Measurements from ENCODE around the gene FHIT.

FHIT gene

DNA sequence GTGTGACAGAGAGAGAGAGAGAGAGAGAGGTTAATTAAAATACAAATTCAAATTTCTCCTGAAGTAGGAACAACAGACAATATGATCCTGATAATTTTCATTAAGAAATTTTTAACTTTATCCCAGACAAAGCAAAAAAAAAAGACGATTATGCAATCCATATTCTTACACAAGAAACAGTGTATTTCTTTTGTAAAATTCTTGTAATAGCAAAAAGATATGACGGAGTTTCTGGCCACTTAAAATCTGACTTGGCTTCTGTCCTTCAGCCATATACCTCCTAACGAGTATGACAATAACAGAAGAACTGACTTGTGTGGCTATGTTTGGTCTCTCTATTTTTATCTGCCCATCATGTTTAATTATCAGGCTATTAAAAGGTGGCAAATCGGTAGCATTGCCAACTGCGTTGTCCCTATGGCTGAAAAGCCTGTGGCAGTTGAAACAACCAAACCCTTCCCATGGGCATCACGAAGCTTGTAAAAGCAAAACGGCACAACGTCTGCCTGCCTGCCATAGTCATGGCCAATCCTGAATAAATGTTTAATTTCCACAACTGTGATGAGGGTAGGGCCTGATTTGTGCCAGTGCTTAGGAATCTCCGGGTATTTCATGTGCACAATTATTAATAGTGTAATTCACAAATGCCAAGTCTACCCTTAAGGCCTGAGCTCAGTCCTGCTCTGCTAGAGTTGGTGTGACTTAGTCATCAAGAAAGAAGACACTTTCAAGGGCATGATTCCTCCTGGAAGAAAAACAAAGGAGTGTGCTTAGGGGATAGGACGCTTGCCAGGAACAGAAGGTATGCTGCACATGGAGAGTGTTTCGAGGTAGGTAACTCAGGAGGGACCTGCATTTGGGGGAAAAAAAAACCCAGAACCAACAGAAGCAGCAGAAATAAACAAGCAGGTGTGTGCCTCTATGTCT, 1090.2 kb downstream of the FHIT start:
- no peak for DNase-seq (ENCODE audit: low read depth)

DNA sequence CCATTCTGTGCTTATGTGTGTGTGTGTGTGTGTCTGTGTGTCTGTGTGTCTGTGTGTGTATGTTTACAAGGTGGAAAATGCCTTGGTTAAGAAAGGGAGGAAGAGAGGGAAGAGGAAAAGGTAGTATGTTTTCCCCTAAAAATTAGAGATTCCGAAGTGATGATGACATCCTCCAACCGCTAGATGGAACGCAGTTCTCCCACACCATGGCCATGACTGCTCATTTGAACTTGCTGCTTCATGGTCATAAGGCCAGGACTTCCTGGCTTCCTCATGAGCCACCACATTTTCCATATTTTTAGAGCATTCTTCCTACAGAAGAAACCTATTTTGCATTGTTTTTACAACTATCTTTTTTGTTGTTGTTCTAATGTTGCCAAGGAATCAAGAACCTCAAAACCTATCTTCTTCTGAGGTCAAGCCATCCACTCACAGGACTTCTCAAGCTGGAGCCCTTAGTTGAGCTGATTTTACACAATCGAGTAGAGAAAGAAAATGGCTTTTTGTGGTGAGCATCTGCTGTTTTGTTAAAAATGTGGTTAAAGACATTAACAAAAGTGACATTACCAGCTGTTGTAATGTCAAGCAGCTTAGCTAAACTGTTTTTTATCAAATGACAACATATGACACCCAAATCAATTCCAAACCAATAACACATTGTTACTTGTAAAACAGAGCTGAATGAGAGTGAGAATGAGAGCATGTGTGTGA, 1091.0 kb downstream of the FHIT start:
- DNase-seq (ENCODE audit: low read depth) = no peak

DNA sequence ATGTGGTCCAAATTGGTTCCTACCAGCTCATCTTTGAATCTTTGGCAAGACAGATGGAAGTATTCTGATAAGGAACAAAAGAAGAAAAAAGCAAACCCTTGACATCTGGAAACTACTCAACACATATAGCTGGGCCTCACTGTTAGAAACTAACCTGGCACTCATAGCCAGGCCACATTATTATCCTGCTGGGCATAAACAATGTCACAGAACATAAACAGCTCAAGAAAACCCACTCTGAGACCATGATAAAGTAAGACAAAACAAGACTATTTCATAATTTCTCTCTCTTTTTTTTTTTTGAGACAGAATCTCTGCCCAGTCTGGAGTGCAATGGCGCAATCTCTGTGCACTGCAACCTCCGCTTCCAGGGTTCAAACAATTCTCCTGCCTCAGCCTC, 1093.2 kb downstream of the FHIT start:
- DNase-seq (ENCODE audit: low read depth) = no peak

DNA sequence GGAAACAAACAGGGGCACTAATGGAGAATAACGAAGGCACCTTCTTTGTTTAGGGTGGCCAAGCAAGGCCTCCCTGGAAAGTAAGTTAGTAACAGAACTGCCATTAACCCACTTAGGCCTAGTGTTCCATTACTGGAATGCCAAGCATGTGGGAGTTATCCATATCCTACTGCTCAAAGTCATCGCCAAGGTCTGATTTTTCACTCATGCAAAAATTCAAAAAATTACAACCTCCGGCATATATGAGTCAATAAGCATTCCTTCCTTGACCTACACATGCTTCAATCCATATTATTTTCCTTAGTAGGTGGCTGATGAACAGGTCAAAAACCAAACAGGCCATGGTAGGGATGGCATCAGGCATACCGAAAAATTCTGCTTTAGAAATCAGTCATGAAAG, 1097.2 kb downstream of the FHIT start:
- no peak for DNase-seq (ENCODE audit: low read depth)

DNA sequence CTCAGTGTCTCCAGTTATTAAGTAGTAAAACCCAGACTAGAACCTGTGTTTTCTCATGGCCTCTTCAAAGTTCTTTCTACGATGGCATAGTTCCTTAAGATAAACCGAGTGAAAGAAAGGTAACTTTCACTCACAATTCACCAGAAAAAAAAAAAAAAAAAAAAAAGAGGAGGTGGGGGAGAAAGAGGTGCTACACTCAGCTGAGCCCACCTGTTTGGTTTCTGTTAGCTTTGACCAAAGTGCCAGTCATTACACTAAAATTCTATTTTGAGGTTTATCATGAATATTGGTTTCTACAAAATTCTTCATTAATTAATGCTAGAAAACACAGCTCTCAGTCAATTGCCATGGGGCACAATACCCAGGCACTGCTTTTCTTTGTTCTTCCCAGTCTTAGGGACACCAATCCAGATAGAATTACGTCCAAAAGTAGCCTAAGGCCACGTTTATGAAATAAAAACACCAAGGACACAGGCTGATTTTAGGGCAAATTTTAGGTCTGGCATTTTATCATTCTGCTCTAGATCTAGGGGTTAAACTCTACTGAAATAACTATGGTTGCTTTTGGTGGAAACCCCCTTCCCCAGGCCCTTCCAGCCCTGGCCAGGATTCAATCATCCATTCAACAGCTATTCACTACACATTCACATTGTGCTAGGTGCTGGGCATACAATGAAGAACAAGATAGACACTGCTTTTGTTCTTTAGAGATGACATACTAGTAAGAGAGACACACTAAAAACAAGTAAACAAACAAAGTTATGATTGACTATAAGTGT, 1097.8 kb downstream of the FHIT start:
- DNase-seq (ENCODE audit: low read depth) = no peak

DNA sequence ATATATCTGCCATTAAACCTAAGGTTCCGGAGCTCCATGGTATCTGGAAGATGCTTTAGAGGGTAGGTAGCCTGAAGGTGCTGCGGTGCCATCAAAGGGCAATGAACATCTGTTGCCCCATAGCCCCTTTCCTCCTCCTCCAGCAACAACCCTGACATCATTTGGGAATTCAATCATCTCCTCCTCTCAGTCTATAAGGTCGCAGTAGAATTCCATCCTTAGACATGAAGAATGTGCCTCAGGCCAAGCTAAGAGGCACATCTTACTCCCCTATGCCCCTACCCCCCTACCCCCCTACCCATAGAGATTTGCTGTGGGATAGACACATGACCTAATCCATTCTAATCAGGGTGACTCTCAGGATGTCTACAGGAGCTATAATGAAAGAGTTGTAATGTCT, 1101.8 kb downstream of the FHIT start:
- DNase-seq (ENCODE audit: low read depth) = no peak

DNA sequence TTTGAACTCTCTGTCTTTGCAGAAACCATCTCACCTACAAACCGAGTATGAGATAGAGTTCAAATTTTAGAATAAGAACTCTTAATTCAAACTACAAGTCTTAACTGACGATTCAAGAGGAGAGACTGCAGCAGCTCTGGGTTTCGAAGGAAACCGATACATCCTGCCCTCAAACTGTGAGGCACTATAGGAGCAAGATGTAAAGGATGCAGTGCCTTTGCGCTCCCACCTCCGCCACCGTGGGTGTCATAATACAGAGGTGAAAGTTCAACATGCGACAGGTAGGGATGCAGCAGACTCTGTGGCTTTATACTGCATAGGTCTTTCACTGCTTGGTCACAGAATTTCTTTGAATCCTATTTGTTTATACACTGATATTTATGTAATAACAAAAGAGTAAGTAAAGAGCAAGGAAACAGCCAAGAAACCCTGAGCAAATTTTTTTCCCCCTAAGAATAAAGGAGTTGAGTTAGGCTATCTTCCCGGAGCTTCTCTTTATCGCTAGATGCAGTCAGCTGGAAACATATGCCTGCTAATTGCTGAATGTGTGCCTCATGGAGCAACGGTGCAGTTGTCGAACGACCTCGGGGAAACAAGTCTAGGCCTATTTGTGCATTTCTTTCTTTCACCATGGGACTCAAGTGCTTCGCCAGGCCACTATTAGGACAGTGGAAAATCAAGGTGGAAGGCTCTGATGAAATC, 1103.9 kb downstream of the FHIT start:
- DNase-seq (ENCODE audit: low read depth) = no peak

DNA sequence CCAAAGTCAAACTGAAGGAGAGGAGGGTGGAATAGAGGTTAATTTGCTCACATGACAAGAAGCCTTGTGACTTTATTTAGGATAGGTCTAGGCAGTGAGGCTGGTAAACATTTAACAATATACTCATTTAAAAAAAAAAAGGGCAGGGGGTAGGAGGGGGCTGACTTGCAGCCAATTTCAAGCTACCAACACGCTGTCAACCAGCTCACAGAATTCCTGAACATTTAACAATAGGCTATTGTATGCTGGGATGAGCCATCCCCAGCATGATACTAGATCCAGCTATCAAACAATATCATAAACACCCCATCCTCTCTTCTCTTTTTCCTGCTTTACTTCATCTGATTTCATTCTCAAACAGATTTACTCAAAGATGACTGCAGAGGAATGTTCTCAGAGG, 1105.1 kb downstream of the FHIT start:
- no peak for DNase-seq (ENCODE audit: low read depth)

DNA sequence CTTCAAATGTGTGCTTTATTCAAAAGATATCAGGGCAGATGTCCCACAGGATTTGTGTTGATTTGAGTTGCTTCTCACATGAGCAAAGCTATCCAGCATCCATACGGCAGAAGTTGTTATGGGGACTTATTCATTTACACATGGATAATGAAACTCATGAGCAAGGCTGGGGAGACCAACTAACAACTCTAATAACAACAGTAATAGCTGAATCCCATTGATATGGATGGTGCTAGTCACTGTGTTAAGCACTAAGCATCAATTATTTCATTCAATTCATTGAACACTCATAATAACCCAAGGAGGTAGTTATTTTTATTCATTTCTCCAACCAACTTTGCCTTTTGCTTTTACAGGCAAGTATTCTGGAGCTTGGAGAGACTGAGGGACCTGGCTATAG, 1107.2 kb downstream of the FHIT start:
- no peak for DNase-seq (ENCODE audit: low read depth)

DNA sequence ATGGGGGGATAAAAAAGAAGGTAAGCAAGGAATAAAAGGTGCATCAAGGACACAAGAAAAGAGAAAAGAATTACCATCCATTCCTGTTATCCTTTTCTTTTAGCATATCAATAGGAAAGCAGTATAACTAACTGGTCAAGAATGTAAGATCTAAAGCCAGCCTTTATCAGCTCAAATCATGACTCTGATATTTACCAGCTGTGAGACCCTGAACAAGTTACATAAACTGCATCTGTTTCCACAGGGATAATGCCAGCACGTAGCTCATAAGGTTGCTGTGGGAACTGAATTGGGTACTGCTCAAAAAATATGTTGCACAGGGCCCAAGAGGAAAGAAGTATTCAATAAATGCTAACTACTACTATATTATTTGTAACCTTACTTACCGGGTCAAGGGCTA, 1109.2 kb downstream of the FHIT start:
- no peak for DNase-seq (ENCODE audit: low read depth)

DNA sequence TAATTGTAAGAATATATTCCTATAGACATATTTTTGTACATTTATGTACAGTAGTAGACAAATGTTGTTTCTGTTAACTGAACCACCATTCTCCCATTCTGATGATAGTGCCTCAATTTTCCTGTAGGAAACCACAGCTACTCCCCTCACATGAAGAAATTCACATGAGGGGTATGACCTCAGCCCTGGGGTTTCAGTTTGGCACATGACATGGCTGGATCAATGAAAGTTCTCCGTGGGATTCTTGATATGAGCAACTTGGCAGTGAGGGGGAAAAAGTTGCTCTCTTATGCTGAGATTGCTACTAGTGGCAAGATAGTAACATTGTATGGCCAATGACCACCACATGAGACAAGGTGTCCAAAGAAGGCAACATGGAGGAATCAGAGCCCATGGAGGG, 1111.1 kb downstream of the FHIT start:
- no peak for DNase-seq (ENCODE audit: low read depth)

DNA sequence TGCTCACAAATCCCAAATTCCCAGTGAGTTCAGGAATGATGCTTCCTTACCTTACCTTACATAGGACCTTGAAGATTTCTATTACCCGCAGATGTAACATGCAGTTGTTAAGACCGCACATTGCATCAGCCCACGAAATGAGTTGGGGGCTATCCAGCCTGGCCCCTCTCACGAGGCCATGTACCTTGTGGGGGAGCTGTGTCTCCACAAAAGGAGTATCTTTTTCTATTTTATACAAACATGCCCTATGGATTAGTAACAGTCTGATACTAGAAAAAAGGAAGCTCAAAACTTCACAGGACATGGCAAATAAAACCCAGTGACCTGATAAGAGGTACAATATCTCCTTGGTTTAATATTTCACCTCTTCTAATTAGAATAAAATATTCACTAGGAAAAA, 1114.7 kb downstream of the FHIT start:
- no peak for DNase-seq (ENCODE audit: low read depth)

DNA sequence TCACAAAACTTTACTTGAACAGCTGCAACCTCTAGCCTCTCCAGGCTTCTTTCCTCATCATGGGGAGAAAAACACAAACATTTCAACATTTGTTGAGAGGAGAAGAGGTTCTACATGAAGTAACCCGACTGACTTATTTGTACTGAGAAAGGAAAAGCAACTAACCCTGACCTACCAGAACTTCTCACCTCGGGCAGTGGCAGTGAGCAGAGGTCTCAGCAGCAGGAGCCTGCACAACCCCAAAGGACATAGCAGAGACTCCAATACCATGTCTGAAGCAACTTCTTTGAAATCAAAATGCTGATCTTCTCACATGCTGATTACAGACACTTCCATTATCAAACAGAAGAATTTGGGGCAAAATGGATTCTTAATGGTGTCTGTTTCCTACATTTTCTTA, 1115.8 kb downstream of the FHIT start:
- no peak for DNase-seq (ENCODE audit: low read depth)

DNA sequence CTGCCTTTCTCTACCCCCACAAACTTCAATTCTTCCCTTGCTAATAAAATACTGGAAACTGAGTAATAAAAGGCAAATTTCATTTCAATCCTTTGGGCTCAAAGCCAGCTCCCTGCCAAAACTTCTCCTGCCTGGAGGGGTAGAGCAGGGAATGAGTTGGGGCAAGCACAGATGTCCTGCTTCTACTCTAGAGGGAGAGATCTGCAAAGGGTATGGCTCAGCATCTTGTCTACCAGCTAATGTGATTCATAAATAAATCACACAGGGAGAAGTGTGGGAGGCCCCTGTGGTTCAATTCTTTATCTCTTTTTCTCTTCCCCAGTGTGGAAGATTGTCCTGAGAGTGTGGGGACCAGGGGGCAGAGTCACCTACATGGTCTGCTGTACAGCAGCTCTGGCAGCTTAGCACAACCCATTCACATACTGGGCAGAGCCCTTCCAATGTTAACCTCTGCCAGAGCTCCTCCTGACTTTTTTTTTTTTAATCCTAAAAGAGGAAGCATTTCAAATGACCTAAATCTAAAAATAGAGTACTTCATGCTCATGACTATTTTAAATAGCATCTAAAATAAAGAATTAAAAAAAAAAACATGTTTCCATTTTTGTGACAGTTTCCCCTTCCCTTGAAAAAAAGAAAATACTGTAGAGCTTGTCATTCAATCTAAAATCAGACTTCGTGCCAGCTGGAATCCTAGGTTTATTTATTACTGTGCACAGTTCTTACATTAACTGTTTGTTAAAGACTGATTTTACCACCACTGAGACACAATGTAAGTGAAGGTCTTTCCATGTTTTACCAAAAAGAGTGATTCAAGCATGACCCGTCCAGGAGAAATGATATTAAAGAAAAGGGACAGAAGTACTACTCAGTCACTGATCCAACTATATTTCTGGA, 1117.7 kb downstream of the FHIT start:
- DNase-seq (ENCODE audit: low read depth) = no peak

DNA sequence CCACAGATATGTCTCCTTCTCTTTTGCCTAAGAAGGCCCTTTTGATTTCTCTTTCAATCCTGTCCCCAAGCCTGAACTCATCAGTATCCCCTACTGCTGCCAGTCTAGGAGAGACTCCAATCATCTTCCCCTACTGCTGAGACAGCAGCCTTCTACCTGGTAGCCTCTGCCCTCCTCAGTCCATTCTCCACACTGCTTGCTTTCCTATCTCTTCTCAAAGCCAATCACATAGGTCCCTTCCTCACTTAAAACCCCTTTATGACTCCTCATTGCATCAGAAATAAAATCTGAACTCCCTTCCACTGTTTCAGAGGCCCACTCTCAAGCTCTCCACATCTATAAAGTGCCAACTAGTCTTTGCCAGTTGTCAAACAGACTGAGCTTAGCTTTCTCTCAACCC, 1119.6 kb downstream of the FHIT start:
- no peak for DNase-seq (ENCODE audit: low read depth)

DNA sequence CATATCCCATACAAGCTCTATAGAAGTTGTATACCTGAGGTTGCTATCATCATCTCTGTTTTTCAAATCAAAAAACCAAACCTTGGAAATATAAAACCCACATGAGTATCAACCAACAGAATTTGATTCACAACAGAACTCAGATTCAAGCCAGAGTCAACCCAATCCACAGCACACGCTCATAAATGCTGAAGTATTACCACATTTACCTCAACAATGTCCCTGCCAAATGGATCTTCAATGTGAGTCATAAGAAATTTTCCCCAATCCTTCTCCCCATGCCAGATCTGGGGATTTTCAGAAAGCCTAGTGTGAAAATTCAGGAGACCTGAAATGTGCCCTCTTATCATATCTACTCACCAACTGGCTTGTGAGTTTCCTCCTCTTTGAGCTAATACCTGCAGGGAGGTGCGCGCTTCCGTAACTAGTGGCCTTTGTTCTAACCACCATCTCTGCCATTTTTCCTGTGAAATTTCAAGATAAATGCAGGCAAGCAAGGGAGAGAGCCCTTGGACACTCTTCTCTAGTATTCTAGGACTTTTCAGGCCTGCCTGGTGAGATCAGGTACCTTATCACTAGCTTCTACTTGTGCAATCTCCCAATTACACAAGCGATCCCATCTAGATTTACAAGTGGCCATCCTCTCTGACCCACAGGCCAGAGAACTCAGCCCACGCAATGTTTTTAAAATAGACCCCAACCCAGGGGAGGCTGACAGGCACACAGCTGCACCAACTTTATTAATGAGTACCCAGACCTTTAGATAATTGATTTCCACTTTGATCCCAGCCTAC, 1124.5 kb downstream of the FHIT start:
- DNase-seq (ENCODE audit: low read depth) = no peak

DNA sequence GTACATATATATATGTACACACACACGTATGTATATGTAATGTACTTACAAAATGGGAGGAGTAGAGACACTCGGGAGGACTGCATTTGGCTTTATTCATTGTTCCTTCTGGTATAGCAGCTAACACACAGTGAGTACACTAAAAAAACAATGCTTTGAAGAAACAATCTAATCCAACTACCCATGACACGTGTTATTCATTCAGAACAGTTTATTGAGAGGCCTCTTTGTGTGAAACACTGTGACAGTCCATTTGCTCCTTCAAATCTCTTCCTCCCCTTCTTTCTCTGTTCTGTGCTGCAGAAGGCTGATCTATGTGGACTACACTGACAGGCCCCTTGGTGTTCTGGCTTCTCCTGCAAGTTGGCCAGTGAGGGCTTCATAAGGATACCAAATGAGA, 1125.6 kb downstream of the FHIT start:
- DNase-seq (ENCODE audit: low read depth) = no peak

DNA sequence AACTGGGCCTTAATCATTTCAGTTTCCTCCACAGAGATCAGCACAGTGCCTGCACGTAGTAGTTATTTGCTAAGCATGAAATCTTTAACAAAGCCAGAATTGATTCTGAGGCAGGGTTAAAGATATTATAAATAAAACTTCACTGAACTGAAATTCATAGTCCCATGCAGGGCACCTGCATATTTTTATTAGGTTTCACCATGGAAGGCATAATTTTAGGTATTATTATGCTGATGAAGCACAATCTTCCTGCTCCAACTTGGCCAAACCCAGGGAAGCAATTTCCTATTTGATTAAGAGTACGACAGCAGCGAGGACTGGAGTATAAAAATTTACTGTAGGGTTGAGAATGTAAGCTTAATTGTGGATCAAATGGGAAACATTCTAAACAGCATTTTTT, 1131.0 kb downstream of the FHIT start:
- DNase-seq (ENCODE audit: low read depth) = no peak

DNA sequence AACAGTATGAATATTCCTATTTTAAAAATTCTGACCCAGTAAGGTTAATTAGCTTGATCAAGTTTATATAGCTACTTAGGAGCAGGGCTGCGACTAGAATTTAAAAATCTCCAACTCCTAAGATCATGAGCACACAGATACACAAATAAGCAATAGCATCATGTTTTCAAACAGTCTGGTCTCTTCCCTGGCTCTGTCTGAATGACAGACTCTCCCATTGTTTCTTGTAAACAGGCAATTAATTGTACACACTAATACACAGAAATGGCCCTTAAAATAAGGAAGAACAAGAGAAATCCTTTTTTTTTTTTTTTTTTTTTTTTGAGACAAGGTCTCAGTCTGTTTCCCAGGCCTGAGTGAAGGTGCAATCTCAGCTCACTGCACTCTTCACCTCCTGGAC, 1137.1 kb downstream of the FHIT start:
- no peak for DNase-seq (ENCODE audit: low read depth)

DNA sequence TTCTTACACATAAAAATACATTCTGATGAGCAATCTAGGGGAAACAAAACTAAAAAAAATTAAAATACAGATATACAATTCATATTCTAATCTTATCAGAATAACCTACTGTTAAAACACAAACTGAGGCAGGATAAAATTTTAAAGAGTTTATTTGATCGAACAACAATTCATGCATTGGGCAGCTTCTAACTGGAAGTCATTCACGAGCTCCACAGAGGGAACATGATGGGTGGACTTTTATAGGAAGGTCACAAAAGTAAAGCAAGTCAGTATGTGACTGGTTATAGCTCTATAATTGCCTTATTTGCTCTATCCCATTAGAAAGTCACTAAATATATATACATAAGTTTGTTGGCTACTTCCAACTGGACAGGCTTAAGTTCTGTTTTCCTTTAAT, 1144.0 kb downstream of the FHIT start:
- no peak for DNase-seq (ENCODE audit: low read depth)
